H9 (cell line): ENCODE measurements around the gene HDDC2. TPM values are rescaled to one million over a fixed set of nuclear protein-coding genes. Genes with fewer than 3 reads are reported as not detected.

Experiments used
- DNase-seq: peaks from one replicate; pipeline ENCODE4 v3.0.0-alpha.2; 2017
- H2AFZ ChIP-seq: one replicate; pipeline ENCODE4 v1.6.1; 2013; ENCODE audit warnings: mild to moderate bottlenecking, low read length, control low read depth, moderate library complexity
- H2AK5ac ChIP-seq: 2 replicates; pipeline ENCODE4 v1.6.1; 2013; ENCODE audit warnings: low read length, control low read depth, mixed read lengths; ENCODE audit not compliant: insufficient read length
- H2BK120ac ChIP-seq: one replicate; pipeline ENCODE4 v1.6.1; 2013; ENCODE audit warnings: low read depth, mild to moderate bottlenecking, low read length, control low read depth, inconsistent platforms; ENCODE audit not compliant: poor library complexity, severe bottlenecking
- H2BK12ac ChIP-seq: 2 replicates; pipeline ENCODE4 v1.6.1; 2013; ENCODE audit warnings: low read length, control low read depth, mixed read lengths, low read depth; ENCODE audit not compliant: insufficient read length
- H2BK15ac ChIP-seq: 2 replicates; pipeline ENCODE4 v1.6.1; 2013; ENCODE audit warnings: low read depth, low read length, control low read depth
- H2BK20ac ChIP-seq: one replicate; pipeline ENCODE4 v1.6.1; 2013; ENCODE audit warnings: low read depth, mild to moderate bottlenecking, low read length, control low read depth, inconsistent platforms; ENCODE audit not compliant: poor library complexity, severe bottlenecking
- H2BK5ac ChIP-seq: 2 replicates; pipeline ENCODE4 v1.6.1; 2013; ENCODE audit warnings: low read length, control low read depth, mixed read lengths; ENCODE audit not compliant: insufficient read length
- H3K14ac ChIP-seq: 2 replicates; pipeline ENCODE4 v1.6.1; 2013; ENCODE audit warnings: low read length, control low read depth; ENCODE audit not compliant: insufficient read depth
- H3K18ac ChIP-seq: 2 replicates; pipeline ENCODE4 v1.6.1; 2013; ENCODE audit warnings: low read depth, mild to moderate bottlenecking, mixed read lengths, low read length, control low read depth; ENCODE audit not compliant: insufficient read length
- H3K23ac ChIP-seq: 2 replicates; pipeline ENCODE4 v1.6.1; 2013; ENCODE audit warnings: low read length, control low read depth, mixed read lengths, low read depth; ENCODE audit not compliant: insufficient read length
- H3K23me2 ChIP-seq: 2 replicates; pipeline ENCODE4 v1.6.1; 2013; ENCODE audit warnings: low read depth, mild to moderate bottlenecking, mixed read lengths, low read length, control low read depth; ENCODE audit not compliant: insufficient read length, poor library complexity, severe bottlenecking
- H3K27ac ChIP-seq: 2 replicates; pipeline ENCODE4 v1.5.1; 2013; ENCODE audit warnings: low read length, control low read depth, mixed read lengths, low read depth; ENCODE audit not compliant: insufficient read length
- H3K27me3 ChIP-seq: 2 replicates; pipeline ENCODE4 v1.6.1; 2013; ENCODE audit warnings: low read length, control low read depth, inconsistent platforms; ENCODE audit not compliant: insufficient read depth
- H3K4ac ChIP-seq: 2 replicates; pipeline ENCODE4 v1.6.1; 2013; ENCODE audit warnings: low read depth, mild to moderate bottlenecking, control low read depth, inconsistent platforms, low read length, moderate library complexity
- H3K4me1 ChIP-seq: 2 replicates; pipeline ENCODE4 v1.6.1; 2013; ENCODE audit warnings: low read length, control low read depth, inconsistent platforms; ENCODE audit not compliant: insufficient read depth
- H3K4me2 ChIP-seq: 2 replicates; pipeline ENCODE4 v1.6.1; 2013; ENCODE audit warnings: low read length, control low read depth, mixed read lengths; ENCODE audit not compliant: insufficient read length, insufficient read depth
- H3K56ac ChIP-seq: 2 replicates; pipeline ENCODE4 v1.6.1; 2013; ENCODE audit warnings: low read depth, mild to moderate bottlenecking, mixed read lengths, low read length, control low read depth; ENCODE audit not compliant: insufficient read length
- H3K79me1 ChIP-seq: 2 replicates; pipeline ENCODE4 v1.6.1; 2013; ENCODE audit warnings: low read depth, mild to moderate bottlenecking, moderate library complexity, low read length, control low read depth, inconsistent platforms; ENCODE audit not compliant: insufficient read depth, poor library complexity, severe bottlenecking
- H3K79me2 ChIP-seq: 2 replicates; pipeline ENCODE4 v1.6.1; 2013; ENCODE audit warnings: low read length, control low read depth, inconsistent platforms; ENCODE audit not compliant: insufficient read depth
- H3K9ac ChIP-seq: 2 replicates; pipeline ENCODE4 v1.6.1; 2013; ENCODE audit warnings: low read length, control low read depth, mixed read lengths; ENCODE audit not compliant: insufficient read length; ENCODE audit errors: extremely low read depth
- H3K9me3 ChIP-seq: one replicate; pipeline ENCODE4 v1.6.1; 2013; ENCODE audit warnings: low read depth, low read length, inconsistent platforms; ENCODE audit not compliant: control insufficient read depth
- H3T11ph ChIP-seq: one replicate; pipeline ENCODE4 v1.6.1; 2013; ENCODE audit warnings: mild to moderate bottlenecking, low read length, control low read depth, inconsistent platforms
- H4K20me1 ChIP-seq: one replicate; pipeline ENCODE4 v1.6.1; 2013; ENCODE audit not compliant: control insufficient read depth, insufficient read length, insufficient read depth
- H4K5ac ChIP-seq: 2 replicates; pipeline ENCODE4 v1.6.1; 2013; ENCODE audit warnings: low read depth, mild to moderate bottlenecking, mixed read lengths, low read length, control low read depth; ENCODE audit not compliant: insufficient read length
- H4K8ac ChIP-seq: replicated peaks from 2 replicates; pipeline ENCODE4 v1.6.1; 2013; ENCODE audit warnings: low read length, control low read depth, mixed read lengths, low read depth; ENCODE audit not compliant: insufficient read length
- H4K91ac ChIP-seq: 2 replicates; pipeline ENCODE4 v1.6.1; 2013; ENCODE audit warnings: low read depth, mild to moderate bottlenecking, moderate library complexity, mixed read lengths, low read length, control low read depth; ENCODE audit not compliant: insufficient read length
- H3K27ac Mint-ChIP-seq, 3 experiments: 2 replicates in 2 of 3; 3 replicates in 1 of 3; pipeline ENCODE4 v1.8.0; 2020 to 2021; ENCODE audit warnings: mixed read lengths in 3 of 3, mild to moderate bottlenecking in 1 of 3, moderate library complexity in 1 of 3
- H3K27me3 Mint-ChIP-seq: 2 replicates; pipeline ENCODE4 v1.8.0; 2021; ENCODE audit warnings: low read depth, mild to moderate bottlenecking, moderate library complexity, mixed read lengths
- H3K36me3 Mint-ChIP-seq, 3 experiments: 2 replicates in 2 of 3; 3 replicates in 1 of 3; pipeline ENCODE4 v1.8.0; 2020 to 2021; ENCODE audit warnings: low read depth in 3 of 3, mixed read lengths in 3 of 3; ENCODE audit not compliant: insufficient read depth in 1 of 3
- H3K4me1 Mint-ChIP-seq, 2 experiments: 2 replicates each; pipeline ENCODE4 v1.8.0; 2020; ENCODE audit warnings: mixed read lengths in 2 of 2
- H3K4me3 Mint-ChIP-seq, 2 experiments: 2 replicates in 1 of 2; 3 replicates in 1 of 2; pipeline ENCODE4 v1.8.0; 2020 to 2021; ENCODE audit warnings: mild to moderate bottlenecking in 2 of 2, mixed read lengths in 2 of 2, moderate library complexity in 1 of 2
- H3K9me3 Mint-ChIP-seq, 2 experiments: 2 replicates in 1 of 2; 3 replicates in 1 of 2; pipeline ENCODE4 v1.8.0; 2020; ENCODE audit warnings: mild to moderate bottlenecking in 2 of 2, mixed read lengths in 2 of 2, moderate library complexity in 1 of 2
- CTCF ChIP-seq: fragments of 200-600 bp; sonication (generic); conservative IDR thresholded peaks from 3 replicates; pipeline ENCODE4 v1.8.0; 2021; ENCODE audit warnings: antibody characterized with exemption, mild to moderate bottlenecking
- WGBS: extraction: QIAGEN DNeasy Blood & Tissue Kit; methylation state at CpG from one replicate; pipeline ENCODE4 v1.1.7; 2013; ENCODE audit warnings: missing lambda C conversion rate, low lambda C conversion rate, mixed read lengths; ENCODE audit not compliant: insufficient read length; ENCODE audit errors: extremely low coverage; 5-methylcytosine and 5-hydroxymethylcytosine counted together
- total RNA-seq: library from RNA; stranded (reverse); gene quantifications from 2 replicates; pipeline ENCODE4 v1.2.1, GENCODE V29; 2021

HDDC2 gene
- total RNA-seq, 1 experiment from 2014 or later, result 77.8 TPM

GRCh38 chr6:125273251-125273650, 28.5 kb downstream of the HDDC2 start:
- no peaks in the 10 kb centered on the region for H3K27me3 Mint-ChIP-seq
- Histone ChIP-seq H4K5ac (no peak overlapping the region), H4K8ac (no peak overlapping the region), H3K79me1 (no peaks in the 10 kb centered on the region), H3K56ac (no peak overlapping the region), H2BK120ac (no peak overlapping the region), H2AFZ (no peak overlapping the region), H2AK5ac (no peak overlapping the region), H3K4ac (no peak overlapping the region), H2BK20ac (no peak overlapping the region), H3T11ph (no peak overlapping the region), H3K9ac (no peak overlapping the region), H2BK12ac (no peak overlapping the region), H3K4me2 (no peak overlapping the region), H4K20me1 (no peaks in the 10 kb centered on the region), H2BK15ac (no peak overlapping the region), H4K91ac (no peak overlapping the region), H3K4me1 (no peaks in the 10 kb centered on the region), H3K27ac (no peak overlapping the region), H2BK5ac (no peak overlapping the region), H3K9me3 (no peaks in the 10 kb centered on the region), H3K18ac (no peak overlapping the region), H3K23ac (no peak overlapping the region), H3K23me2 (no peaks in the 10 kb centered on the region), H3K14ac (no peak overlapping the region), H3K79me2 (no peaks in the 10 kb centered on the region), H3K27me3 (no peaks in the 10 kb centered on the region)
- no peak overlapping the region for H3K4me3 Mint-ChIP-seq
- H3K36me3 Mint-ChIP-seq, result peaks cover 9 to 21% (median 14%) of the 10 kb centered on the region in 3 experiments; a peak in 6 of 7 replicates
- no peak overlapping the region; a peak in 1 of 7 replicates for H3K27ac Mint-ChIP-seq
- no peaks in the 10 kb centered on the region for H3K4me1 Mint-ChIP-seq
- DNase-seq, result no peak
- no peaks in the 10 kb centered on the region for H3K9me3 Mint-ChIP-seq
- WGBS, result no CpG with 5 or more reads among the region's 8 CpGs
- TF ChIP-seq CTCF, result no peak
